ENCODE data around the gene KHDC1L.

DNA sequence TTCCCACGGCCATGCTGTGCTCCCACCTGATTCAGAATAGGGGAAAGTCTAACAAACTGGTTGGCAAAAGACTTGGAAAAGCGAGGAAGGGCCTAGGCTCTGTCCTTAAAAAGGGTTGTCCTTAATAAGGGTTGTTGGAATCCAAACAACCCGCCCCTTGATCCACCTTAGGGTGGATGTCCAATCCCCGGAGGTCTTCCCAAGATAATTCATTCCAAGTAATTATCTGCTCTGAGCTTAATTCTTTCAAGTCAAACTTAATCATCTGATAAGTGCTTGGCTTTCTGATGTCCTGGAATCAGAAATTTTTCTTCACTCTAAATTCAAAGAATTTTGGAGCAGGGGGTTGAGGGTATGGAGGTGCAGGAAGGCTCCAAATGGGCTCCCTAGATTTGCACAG, at the start of gene KHDC1L:
- TF ChIP-seq, protein P1, sequence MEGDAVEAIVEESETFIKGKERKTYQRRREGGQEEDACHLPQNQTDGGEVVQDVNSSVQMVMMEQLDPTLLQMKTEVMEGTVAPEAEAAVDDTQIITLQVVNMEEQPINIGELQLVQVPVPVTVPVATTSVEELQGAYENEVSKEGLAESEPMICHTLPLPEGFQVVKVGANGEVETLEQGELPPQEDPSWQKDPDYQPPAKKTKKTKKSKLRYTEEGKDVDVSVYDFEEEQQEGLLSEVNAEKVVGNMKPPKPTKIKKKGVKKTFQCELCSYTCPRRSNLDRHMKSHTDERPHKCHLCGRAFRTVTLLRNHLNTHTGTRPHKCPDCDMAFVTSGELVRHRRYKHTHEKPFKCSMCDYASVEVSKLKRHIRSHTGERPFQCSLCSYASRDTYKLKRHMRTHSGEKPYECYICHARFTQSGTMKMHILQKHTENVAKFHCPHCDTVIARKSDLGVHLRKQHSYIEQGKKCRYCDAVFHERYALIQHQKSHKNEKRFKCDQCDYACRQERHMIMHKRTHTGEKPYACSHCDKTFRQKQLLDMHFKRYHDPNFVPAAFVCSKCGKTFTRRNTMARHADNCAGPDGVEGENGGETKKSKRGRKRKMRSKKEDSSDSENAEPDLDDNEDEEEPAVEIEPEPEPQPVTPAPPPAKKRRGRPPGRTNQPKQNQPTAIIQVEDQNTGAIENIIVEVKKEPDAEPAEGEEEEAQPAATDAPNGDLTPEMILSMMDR (IDR thresholded peaks at IDR 0.05): no peak
- TF ChIP-seq POLR2A (IDR thresholded peaks at IDR 0.05) (no peak), POLR2AphosphoS5 (IDR thresholded peaks at IDR 0.05) (no peak)
